CD4-positive, alpha-beta memory T cell (primary cell): ENCODE data around the gene METTL14. TPM values are rescaled to one million over a fixed set of nuclear protein-coding genes. Genes with fewer than 3 reads are reported as not detected.

ENCODE experiments used
- CTCF ChIA-PET: fragments of 350-600 bp; sonication (Branson Sonifier 250); formaldehyde crosslinking; loops from one replicate; lab custom pipeline; 2021; ENCODE audit warnings: inconsistent platforms; ENCODE audit not compliant: partially characterized antibody; lab: Charles Lee
- POLR2A ChIA-PET: fragments of 350-600 bp; sonication (Branson Sonifier 250); formaldehyde crosslinking; loops from one replicate; lab custom pipeline; 2021; ENCODE audit not compliant: partially characterized antibody; lab: Charles Lee
- DNase-seq, 5 donors: peaks; one replicate each; pipeline versions ENCODE4 v3.0.0 to v3.0.0-alpha.2; 2020 to 2022; ENCODE audit warnings: mixed read lengths in 1 of 5
- H3K27ac ChIP-seq: one replicate; pipeline ENCODE4 v1.7.0; 2013; ENCODE audit warnings: low read depth, low read length
- H3K27me3 ChIP-seq: 2 replicates; pipeline ENCODE4 v1.7.0; 2013; ENCODE audit warnings: mild to moderate bottlenecking, low read length, moderate library complexity; ENCODE audit not compliant: insufficient read depth
- H3K36me3 ChIP-seq: 2 replicates; pipeline ENCODE4 v1.7.0; 2013; ENCODE audit warnings: mild to moderate bottlenecking, low read length, moderate library complexity; ENCODE audit not compliant: insufficient read depth
- H3K4me1 ChIP-seq: 2 replicates; pipeline ENCODE4 v1.7.0; 2013; ENCODE audit warnings: mild to moderate bottlenecking, low read length, moderate library complexity; ENCODE audit not compliant: insufficient read depth
- H3K4me3 ChIP-seq, 2 donors: one replicate each; pipeline ENCODE4 v1.7.0; 2013; ENCODE audit warnings: low read length in 2 of 2, mild to moderate bottlenecking in 1 of 2
- H3K9me3 ChIP-seq, 2 donors: one replicate each; pipeline ENCODE4 v1.7.0; 2013; ENCODE audit warnings: low read length in 2 of 2, control low read depth in 1 of 2; ENCODE audit not compliant: control insufficient read depth in 1 of 2
- H3K27ac Mint-ChIP-seq, 7 donors: one replicate each; pipeline ENCODE4 v1.8.0; 2020 to 2021; ENCODE audit warnings: mixed read lengths in 7 of 7, mild to moderate bottlenecking in 6 of 7, inconsistent platforms in 3 of 7, moderate library complexity in 3 of 7
- H3K27me3 Mint-ChIP-seq, 2 donors: one replicate each; pipeline ENCODE4 v1.8.0; 2020 to 2021; ENCODE audit warnings: mixed read lengths in 2 of 2
- H3K36me3 Mint-ChIP-seq, 2 donors: one replicate each; pipeline ENCODE4 v1.8.0; 2020 to 2021; ENCODE audit warnings: mixed read lengths in 2 of 2, inconsistent platforms in 1 of 2, mild to moderate bottlenecking in 1 of 2
- H3K4me1 Mint-ChIP-seq, 4 donors: one replicate each; pipeline ENCODE4 v1.8.0; 2020 to 2021; ENCODE audit warnings: mixed read lengths in 4 of 4, mild to moderate bottlenecking in 1 of 4
- H3K4me3 Mint-ChIP-seq, 8 donors: one replicate each; pipeline ENCODE4 v1.8.0; 2020 to 2021; ENCODE audit warnings: mixed read lengths in 8 of 8, mild to moderate bottlenecking in 7 of 8, moderate library complexity in 6 of 8, inconsistent platforms in 3 of 8
- H3K9me3 Mint-ChIP-seq, 8 donors: one replicate each; pipeline ENCODE4 v1.8.0; 2020 to 2021; ENCODE audit warnings: mixed read lengths in 8 of 8, mild to moderate bottlenecking in 5 of 8, inconsistent platforms in 3 of 8, moderate library complexity in 1 of 8
- intact Hi-C: fragments of 100-400 bp; cut with micrococcal nuclease; formaldehyde crosslinking; loops from one replicate; pipeline ENCODE4 v1.15.1; 2023
- polyA plus RNA-seq, 2 donors: library from polyadenylated mRNA; unstranded; fragments of 300-500 nt; fragmentation: Illumina TruSeq; gene quantifications; one replicate each; pipeline ENCODE4 v1.2.3, GENCODE V29; 2021
- total RNA-seq, 2 experiments: library from RNA; stranded (reverse); gene quantifications; one replicate each; pipeline ENCODE4 v1.2.3, GENCODE V29; 2021

Gene METTL14
- total and polyA plus RNA-seq, 4 experiments from 2014 or later = 23.6 to 70.5 (median 59.0) TPM

GRCh38 chr4:118757761-118758251 is 72.6 kb downstream of the METTL14 start:
- H3K4me1 Mint-ChIP-seq = peaks cover 0 to 7% (median 3%) of the 10 kb centered on the region in 4 donors

DNA sequence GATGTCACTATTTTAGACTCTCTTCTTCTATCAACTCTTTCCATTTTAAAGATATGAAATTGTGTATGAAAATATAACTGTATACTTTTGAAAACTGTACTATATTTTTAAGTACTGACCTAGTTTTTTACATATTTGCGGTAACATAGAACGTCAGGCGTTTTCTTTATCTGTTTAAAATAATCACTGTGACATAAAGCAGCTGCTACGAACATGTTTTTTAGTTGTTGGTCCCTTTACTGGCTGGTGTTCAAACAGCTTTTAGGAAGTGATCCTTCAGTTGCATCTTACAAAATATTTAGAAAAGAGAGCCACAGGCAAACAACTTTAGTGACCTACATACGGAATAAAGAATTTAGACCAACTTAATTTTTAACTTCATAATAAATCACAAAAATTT is 73.1 kb downstream of the METTL14 start:
- Mint-ChIP-seq H3K9me3 (no peaks in the 10 kb centered on the region), H3K4me3 (no peak overlapping the region), H3K4me1 (peaks cover 0 to 7% (median 3%) of the 10 kb centered on the region in 4 donors), H3K36me3 (peaks cover 37 to 64% of the 10 kb centered on the region in 2 donors), H3K27me3 (no peaks in the 10 kb centered on the region), H3K27ac (no peak overlapping the region)
- H3K9me3 ChIP-seq = no peaks in the 10 kb centered on the region
- no peak overlapping the region for H3K27ac ChIP-seq
- intact Hi-C loops = no loop called here
- POLR2A ChIA-PET = no interaction called here
- no peak overlapping the region for H3K4me3 ChIP-seq
- CTCF ChIA-PET = interaction anchor here (1.7 kb wide), 1 partner anchor 16 kb away, joined by 4 read pairs; no protein-coding TSS in a partner anchor
- no peaks in the 10 kb centered on the region for H3K4me1 ChIP-seq
- no peaks in the 10 kb centered on the region for H3K27me3 ChIP-seq
- DNase-seq = no peak
- H3K36me3 ChIP-seq = no peaks in the 10 kb centered on the region

More at GRCh38 chr4:118757761-118758251, 72.6 kb downstream of the METTL14 start:
- CTCF ChIA-PET = interaction anchor here (1.7 kb wide), 1 partner anchor 17 kb away, joined by 4 read pairs; no protein-coding TSS in a partner anchor
- POLR2A ChIA-PET = no interaction called here
- peaks cover 35 to 64% of the 10 kb centered on the region in 2 donors for H3K36me3 Mint-ChIP-seq
- intact Hi-C loops = no loop called here
- H3K27ac Mint-ChIP-seq = no peak overlapping the region
- no peak for DNase-seq
- no peaks in the 10 kb centered on the region for H3K9me3 Mint-ChIP-seq
- no peaks in the 10 kb centered on the region for H3K4me1 ChIP-seq
- H3K27me3 ChIP-seq = no peaks in the 10 kb centered on the region
- H3K9me3 ChIP-seq = no peaks in the 10 kb centered on the region
- H3K36me3 ChIP-seq = no peaks in the 10 kb centered on the region
- H3K4me3 ChIP-seq = no peak overlapping the region
- no peak overlapping the region for H3K27ac ChIP-seq
- H3K4me3 Mint-ChIP-seq = no peak overlapping the region
- H3K27me3 Mint-ChIP-seq = no peaks in the 10 kb centered on the region

- H3K27ac Mint-ChIP-seq = peak overlapping the region in 3 of 7 donors; percentile 36 to 51 (median 38)
- H3K36me3 ChIP-seq = no peaks in the 10 kb centered on the region
- intact Hi-C loops = no loop called here
These were observed 74.3 kb downstream of the METTL14 start for GRCh38 chr4:118759481-118759880.

GRCh38 chr4:118760092-118760491 is 74.9 kb downstream of the METTL14 start:
- Mint-ChIP-seq H3K27me3 (no peaks in the 10 kb centered on the region), H3K4me3 (no peak overlapping the region), H3K27ac (peak overlapping the region in 1 of 7 donors; percentile 34), H3K36me3 (peaks cover 44 to 74% of the 10 kb centered on the region in 2 donors), H3K9me3 (no peaks in the 10 kb centered on the region), H3K4me1 (peaks cover 0 to 7% (median 3%) of the 10 kb centered on the region in 4 donors)
- Histone ChIP-seq H3K4me3 (no peak overlapping the region), H3K27ac (no peak overlapping the region), H3K36me3 (no peaks in the 10 kb centered on the region), H3K9me3 (no peaks in the 10 kb centered on the region), H3K4me1 (no peaks in the 10 kb centered on the region), H3K27me3 (no peaks in the 10 kb centered on the region)
- intact Hi-C loops = no loop called here
- POLR2A ChIA-PET = interaction anchor here (0.9 kb wide), 1 partner anchor 12 kb away, joined by 3 read pairs; no protein-coding TSS in a partner anchor
- CTCF ChIA-PET = interaction anchor here (1.1 kb wide), 1 partner anchor 12 kb away, joined by 4 read pairs; no protein-coding TSS in a partner anchor
- no peak for DNase-seq

More at GRCh38 chr4:118759481-118759880, 74.3 kb downstream of the METTL14 start:
- H3K9me3 Mint-ChIP-seq = no peaks in the 10 kb centered on the region
- H3K9me3 ChIP-seq = no peaks in the 10 kb centered on the region
- H3K4me3 ChIP-seq = no peak overlapping the region
- H3K4me3 Mint-ChIP-seq = no peak overlapping the region
- no peak for DNase-seq
- peaks cover 0 to 7% (median 3%) of the 10 kb centered on the region in 4 donors for H3K4me1 Mint-ChIP-seq
- H3K27me3 Mint-ChIP-seq = no peaks in the 10 kb centered on the region
- H3K36me3 Mint-ChIP-seq = peaks cover 44 to 70% of the 10 kb centered on the region in 2 donors
- H3K27ac ChIP-seq = no peak overlapping the region
- POLR2A ChIA-PET = interaction anchor here (0.9 kb wide), 1 partner anchor 13 kb away, joined by 3 read pairs; no protein-coding TSS in a partner anchor
- H3K27me3 ChIP-seq = no peaks in the 10 kb centered on the region
- H3K4me1 ChIP-seq = no peaks in the 10 kb centered on the region
- CTCF ChIA-PET = interaction anchor here (1.1 to 1.7 kb wide), 2 partner anchors 12 to 15 kb away, joined by 4 read pairs; no protein-coding TSS in a partner anchor

GRCh38 chr4:118760493-118760892 is 75.3 kb downstream of the METTL14 start:
- H3K36me3 ChIP-seq = no peaks in the 10 kb centered on the region
- DNase-seq = no peak
- H3K4me3 Mint-ChIP-seq = no peak overlapping the region
- ChIA-PET POLR2A (no interaction called here), CTCF (no interaction called here)
- H3K27ac ChIP-seq = no peak overlapping the region
- intact Hi-C loops = no loop called here
- H3K27me3 Mint-ChIP-seq = no peaks in the 10 kb centered on the region
- H3K9me3 Mint-ChIP-seq = no peaks in the 10 kb centered on the region
- no peak overlapping the region for H3K4me3 ChIP-seq
- H3K4me1 Mint-ChIP-seq = peaks cover 0 to 7% (median 3%) of the 10 kb centered on the region in 4 donors
- H3K9me3 ChIP-seq = no peaks in the 10 kb centered on the region
- peak overlapping the region in 1 of 7 donors; percentile 34 for H3K27ac Mint-ChIP-seq
- H3K27me3 ChIP-seq = no peaks in the 10 kb centered on the region
- peaks cover 43 to 74% of the 10 kb centered on the region in 2 donors for H3K36me3 Mint-ChIP-seq
- no peaks in the 10 kb centered on the region for H3K4me1 ChIP-seq

DNA sequence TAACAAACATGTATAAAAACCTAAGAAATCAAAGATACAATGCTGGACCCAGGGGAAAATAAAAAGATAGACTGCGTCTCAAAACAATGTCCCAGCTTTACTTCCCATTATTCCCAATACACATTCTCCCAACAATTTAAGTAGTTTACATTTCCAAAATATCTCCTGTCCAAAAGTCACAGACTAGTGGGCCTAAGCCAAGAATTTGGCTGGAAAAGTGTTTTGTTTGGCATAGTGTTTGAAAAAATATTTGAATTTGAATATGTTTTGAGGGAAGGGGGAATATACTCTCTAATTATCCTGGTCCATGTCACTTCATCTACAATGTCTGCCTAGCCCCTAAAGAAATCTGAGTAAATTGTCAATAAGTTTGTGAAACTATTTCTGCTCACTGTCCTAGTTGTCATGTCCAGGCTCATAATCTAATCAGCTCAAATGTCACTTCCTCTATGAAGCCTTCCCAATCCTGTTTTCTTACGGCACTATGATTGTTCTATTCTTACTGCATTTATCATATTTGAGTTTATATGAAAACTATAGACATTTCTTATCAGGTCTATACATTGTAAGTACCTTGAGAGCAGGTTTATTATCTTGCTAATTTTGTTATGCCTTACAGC is 76.3 kb downstream of the METTL14 start:
- H3K36me3 ChIP-seq = peaks cover 4% of the 10 kb centered on the region
- no peak overlapping the region for H3K4me3 ChIP-seq
- H3K27ac Mint-ChIP-seq = no peak overlapping the region
- no peak overlapping the region for H3K4me3 Mint-ChIP-seq
- H3K27me3 ChIP-seq = no peaks in the 10 kb centered on the region
- no peak overlapping the region for H3K27ac ChIP-seq
- ChIA-PET CTCF (interaction anchor here (1.4 kb wide), 1 partner anchor 10 kb away, joined by 3 read pairs; no protein-coding TSS in a partner anchor), POLR2A (no interaction called here)
- H3K4me1 Mint-ChIP-seq = peaks cover 0 to 7% (median 2%) of the 10 kb centered on the region in 4 donors
- H3K9me3 ChIP-seq = no peaks in the 10 kb centered on the region
- H3K9me3 Mint-ChIP-seq = no peaks in the 10 kb centered on the region
- no peaks in the 10 kb centered on the region for H3K27me3 Mint-ChIP-seq
- H3K4me1 ChIP-seq = no peaks in the 10 kb centered on the region
- intact Hi-C loops = no loop called here
- peaks cover 43 to 68% of the 10 kb centered on the region in 2 donors for H3K36me3 Mint-ChIP-seq
- DNase-seq = no peak

DNA sequence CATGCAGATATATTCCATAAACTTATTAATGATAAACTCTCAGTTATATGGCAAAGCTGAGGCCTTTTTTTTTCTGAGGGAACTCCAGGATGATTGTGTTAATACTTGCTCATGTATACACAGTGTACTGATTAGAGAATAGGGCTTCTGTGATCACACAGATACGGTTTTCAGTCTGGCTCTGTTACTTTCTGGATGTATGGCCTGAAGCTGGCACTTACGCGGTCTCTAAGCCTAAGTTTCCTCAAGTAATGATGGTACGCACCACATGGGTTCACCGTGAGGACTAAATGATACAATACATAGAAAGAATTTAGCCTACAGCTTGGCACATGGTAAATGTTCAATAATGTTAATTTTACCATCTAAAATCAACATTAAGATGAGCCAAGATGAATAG is 77.0 kb downstream of the METTL14 start:
- H3K27me3 ChIP-seq = no peaks in the 10 kb centered on the region
- Mint-ChIP-seq H3K27ac (no peak overlapping the region), H3K27me3 (no peaks in the 10 kb centered on the region), H3K4me1 (peaks cover 0 to 7% (median 2%) of the 10 kb centered on the region in 4 donors), H3K36me3 (peaks cover 46 to 71% of the 10 kb centered on the region in 2 donors), H3K4me3 (no peak overlapping the region), H3K9me3 (no peaks in the 10 kb centered on the region)
- CTCF ChIA-PET = interaction anchor here (1.4 kb wide), 1 partner anchor 9 kb away, joined by 3 read pairs; no protein-coding TSS in a partner anchor
- no peak overlapping the region for H3K27ac ChIP-seq
- H3K4me3 ChIP-seq = no peak overlapping the region
- intact Hi-C loops = no loop called here
- POLR2A ChIA-PET = no interaction called here
- H3K36me3 ChIP-seq = peaks cover 11% of the 10 kb centered on the region
- no peak for DNase-seq
- H3K4me1 ChIP-seq = no peaks in the 10 kb centered on the region
- H3K9me3 ChIP-seq = no peaks in the 10 kb centered on the region
